Activated naive CD8-positive, alpha-beta T cell (primary cell): Measurements from ENCODE around the gene CREB3L1.

Experiments used
- H3K27ac Mint-ChIP-seq: one replicate; pipeline ENCODE4 v1.8.0; 2021; ENCODE audit warnings: mixed read lengths
- H3K27me3 Mint-ChIP-seq: one replicate; pipeline ENCODE4 v1.8.0; 2021; ENCODE audit warnings: mixed read lengths
- H3K36me3 Mint-ChIP-seq: one replicate; pipeline ENCODE4 v1.8.0; 2021; ENCODE audit warnings: mixed read lengths
- H3K4me1 Mint-ChIP-seq: one replicate; pipeline ENCODE4 v1.8.0; 2021; ENCODE audit warnings: low read depth, mixed read lengths
- H3K4me3 Mint-ChIP-seq: one replicate; pipeline ENCODE4 v1.8.0; 2021; ENCODE audit warnings: mild to moderate bottlenecking, mixed read lengths
- H3K9me3 Mint-ChIP-seq: one replicate; pipeline ENCODE4 v1.8.0; 2021; ENCODE audit warnings: low read depth, mixed read lengths

The CREB3L1 gene

GRCh38 chr11:46345131-46345597 is 67.7 kb downstream of the CREB3L1 start:
- Mint-ChIP-seq H3K27me3 (no peaks in the 10 kb centered on the region), H3K27ac (peak overlapping the region; percentile 52), H3K9me3 (no peaks in the 10 kb centered on the region), H3K36me3 (no peaks in the 10 kb centered on the region), H3K4me3 (peak overlapping the region; percentile 88), H3K4me1 (peaks cover 77% of the 10 kb centered on the region)

GRCh38 chr11:46345881-46346484 is 68.5 kb downstream of the CREB3L1 start:
- H3K27ac Mint-ChIP-seq, result peak overlapping the region; percentile 89
- H3K9me3 Mint-ChIP-seq, result no peaks in the 10 kb centered on the region
- no peaks in the 10 kb centered on the region for H3K27me3 Mint-ChIP-seq
- peak overlapping the region; percentile 88 for H3K4me3 Mint-ChIP-seq
- H3K36me3 Mint-ChIP-seq, result no peaks in the 10 kb centered on the region
- H3K4me1 Mint-ChIP-seq, result peaks cover 78% of the 10 kb centered on the region

GRCh38 chr11:46346886-46347636 is 69.6 kb downstream of the CREB3L1 start, which contains the start of gene DGKZ:
DGKZ (plus strand) TSS chr11:46347463; CDS start chr11:46347660, 197 bp downstream.
- H3K27me3 Mint-ChIP-seq, result no peaks in the 10 kb centered on the region
- no peaks in the 10 kb centered on the region for H3K9me3 Mint-ChIP-seq
- no peaks in the 10 kb centered on the region for H3K36me3 Mint-ChIP-seq
- peak within 1 kb of the TSS; percentile 96 for H3K27ac Mint-ChIP-seq
- peaks cover 78% of the 10 kb centered on the region for H3K4me1 Mint-ChIP-seq
- H3K4me3 Mint-ChIP-seq, result peak within 1 kb of the TSS; percentile 94

DNA sequence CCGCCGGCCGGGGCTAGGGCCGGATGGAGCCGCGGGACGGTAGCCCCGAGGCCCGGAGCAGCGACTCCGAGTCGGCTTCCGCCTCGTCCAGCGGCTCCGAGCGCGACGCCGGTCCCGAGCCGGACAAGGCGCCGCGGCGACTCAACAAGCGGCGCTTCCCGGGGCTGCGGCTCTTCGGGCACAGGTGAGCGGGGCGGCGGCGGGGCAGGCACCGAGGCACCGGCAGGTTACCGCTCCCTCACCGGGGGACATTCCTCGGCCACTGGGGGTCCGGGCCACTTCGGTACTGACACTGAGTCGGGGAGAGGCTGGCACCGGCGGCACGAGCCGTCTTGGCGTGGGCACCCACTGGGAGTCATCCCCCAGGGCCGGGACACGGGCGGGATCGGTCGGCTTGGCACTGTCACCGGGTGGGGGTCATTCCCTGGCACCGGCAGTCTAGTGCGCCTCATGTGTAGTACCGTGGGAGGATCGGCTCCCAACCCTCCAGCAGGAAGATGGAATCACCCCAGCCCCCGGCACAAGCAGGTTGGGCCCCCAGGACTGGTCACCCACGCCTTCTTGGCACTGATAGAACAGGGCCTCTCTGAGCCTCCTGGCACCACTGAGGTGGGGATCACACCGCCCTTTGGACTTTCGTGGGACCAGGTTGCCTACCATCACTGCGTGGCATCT is 70.3 kb downstream of the CREB3L1 start:
- Mint-ChIP-seq H3K4me3 (peak overlapping the region; percentile 94), H3K4me1 (peaks cover 77% of the 10 kb centered on the region), H3K36me3 (no peaks in the 10 kb centered on the region), H3K27me3 (no peaks in the 10 kb centered on the region), H3K9me3 (no peaks in the 10 kb centered on the region), H3K27ac (peak overlapping the region; percentile 96)

GRCh38 chr11:46348566-46349401 is 71.3 kb downstream of the CREB3L1 start:
- H3K27ac Mint-ChIP-seq, result peak overlapping the region; percentile 96
- peaks cover 77% of the 10 kb centered on the region for H3K4me1 Mint-ChIP-seq
- no peaks in the 10 kb centered on the region for H3K36me3 Mint-ChIP-seq
- H3K4me3 Mint-ChIP-seq, result peak overlapping the region; percentile 94
- H3K27me3 Mint-ChIP-seq, result no peaks in the 10 kb centered on the region
- H3K9me3 Mint-ChIP-seq, result no peaks in the 10 kb centered on the region

GRCh38 chr11:46350695-46351094 is 73.2 kb downstream of the CREB3L1 start:
- Mint-ChIP-seq H3K9me3 (no peaks in the 10 kb centered on the region), H3K4me1 (peaks cover 74% of the 10 kb centered on the region), H3K4me3 (peak overlapping the region; percentile 38), H3K27me3 (no peaks in the 10 kb centered on the region), H3K36me3 (no peaks in the 10 kb centered on the region), H3K27ac (peak overlapping the region; percentile 84)

DNA sequence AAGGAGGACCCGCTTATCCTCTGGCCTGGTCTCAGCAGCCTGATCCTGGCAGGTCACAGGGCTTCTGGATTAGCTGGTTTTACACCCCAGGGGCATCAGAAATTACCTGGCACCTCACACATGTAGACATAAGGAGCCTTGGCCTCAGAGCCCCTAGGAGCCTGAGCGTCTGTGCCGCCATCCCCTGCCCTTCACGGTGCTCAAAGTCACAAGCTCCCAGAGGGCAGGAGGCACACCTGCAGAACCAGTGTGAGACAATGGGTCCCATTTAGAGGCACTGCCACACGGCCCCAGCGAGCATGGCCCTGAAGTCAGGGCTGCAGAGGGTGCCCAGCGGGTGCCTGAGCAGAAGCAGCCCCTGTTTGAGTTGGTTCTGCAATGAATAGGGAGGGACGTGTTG is 73.7 kb downstream of the CREB3L1 start:
- Mint-ChIP-seq H3K4me1 (peaks cover 74% of the 10 kb centered on the region), H3K9me3 (no peaks in the 10 kb centered on the region), H3K27me3 (no peaks in the 10 kb centered on the region), H3K4me3 (peak overlapping the region; percentile 82), H3K36me3 (peaks cover under 1% of the 10 kb centered on the region), H3K27ac (peak overlapping the region; percentile 84)

GRCh38 chr11:46351606-46352005 is 74.1 kb downstream of the CREB3L1 start:
- H3K4me3 Mint-ChIP-seq, result peak overlapping the region; percentile 82
- H3K9me3 Mint-ChIP-seq, result no peaks in the 10 kb centered on the region
- H3K4me1 Mint-ChIP-seq, result peaks cover 74% of the 10 kb centered on the region
- peak overlapping the region; percentile 84 for H3K27ac Mint-ChIP-seq
- H3K36me3 Mint-ChIP-seq, result peaks cover 3% of the 10 kb centered on the region
- H3K27me3 Mint-ChIP-seq, result no peaks in the 10 kb centered on the region

- Mint-ChIP-seq H3K36me3 (peaks cover 3% of the 10 kb centered on the region), H3K4me1 (peaks cover 76% of the 10 kb centered on the region), H3K27me3 (no peaks in the 10 kb centered on the region), H3K4me3 (peak overlapping the region; percentile 82), H3K27ac (peak overlapping the region; percentile 91), H3K9me3 (no peaks in the 10 kb centered on the region)
These were observed 74.8 kb downstream of the CREB3L1 start for GRCh38 chr11:46352063-46352841.

- Mint-ChIP-seq H3K27ac (peak overlapping the region; percentile 91), H3K4me3 (peak overlapping the region; percentile 82), H3K9me3 (no peaks in the 10 kb centered on the region), H3K4me1 (peaks cover 86% of the 10 kb centered on the region), H3K27me3 (no peaks in the 10 kb centered on the region), H3K36me3 (peaks cover 3% of the 10 kb centered on the region)
These were observed 76.2 kb downstream of the CREB3L1 start for GRCh38 chr11:46353698-46354097.

- Mint-ChIP-seq H3K9me3 (no peaks in the 10 kb centered on the region), H3K4me3 (peak overlapping the region; percentile 20), H3K27ac (peak overlapping the region; percentile 80), H3K27me3 (no peaks in the 10 kb centered on the region), H3K4me1 (peaks cover 77% of the 10 kb centered on the region), H3K36me3 (peaks cover 3% of the 10 kb centered on the region)
These were observed 79.5 kb downstream of the CREB3L1 start for GRCh38 chr11:46356924-46357482.

GRCh38 chr11:46357483-46357936 is 80.0 kb downstream of the CREB3L1 start:
- Mint-ChIP-seq H3K27ac (peak overlapping the region; percentile 90), H3K27me3 (no peaks in the 10 kb centered on the region), H3K4me3 (no peak overlapping the region), H3K4me1 (peaks cover 78% of the 10 kb centered on the region), H3K9me3 (no peaks in the 10 kb centered on the region), H3K36me3 (peaks cover 3% of the 10 kb centered on the region)

GRCh38 chr11:46359953-46360352 is 82.5 kb downstream of the CREB3L1 start:
- H3K36me3 Mint-ChIP-seq, result peaks cover 3% of the 10 kb centered on the region
- H3K9me3 Mint-ChIP-seq, result no peaks in the 10 kb centered on the region
- H3K27me3 Mint-ChIP-seq, result no peaks in the 10 kb centered on the region
- H3K4me3 Mint-ChIP-seq, result no peak overlapping the region
- H3K27ac Mint-ChIP-seq, result no peak overlapping the region
- peaks cover 69% of the 10 kb centered on the region for H3K4me1 Mint-ChIP-seq
